ENCODE results near the gene MCC. TPM values are rescaled to one million over a fixed set of nuclear protein-coding genes. Genes with fewer than 3 reads are reported as not detected.

The MCC gene
- total RNA-seq, 1 experiment from 2014 or later = 7.6 TPM

DNA sequence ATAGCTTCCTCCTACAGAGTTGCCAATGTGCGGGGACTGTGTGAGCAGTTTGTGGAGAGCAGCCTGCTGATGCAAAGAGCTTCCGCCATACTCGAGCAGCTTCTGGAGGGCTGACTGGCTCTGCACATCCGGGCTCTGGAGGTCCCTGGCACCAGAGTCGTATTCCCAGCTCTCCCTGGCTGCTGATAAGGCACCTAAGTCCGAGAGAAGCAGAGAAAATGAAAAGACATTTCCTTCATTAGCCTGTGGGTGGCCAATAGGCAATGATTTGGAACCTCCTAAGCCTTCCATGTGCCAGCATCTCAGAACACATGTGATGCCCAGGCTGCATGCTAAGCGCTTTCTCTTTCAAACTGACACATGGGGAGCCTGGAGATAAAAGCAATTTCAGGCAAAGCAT is 147.7 kb downstream of the MCC start:
- Histone ChIP-seq H2BK5ac (ENCODE audit: insufficient read length, low read length) (no peak overlapping the region), H2AFZ (ENCODE audit: low read length) (no peak overlapping the region)
- H3K4me1 Mint-ChIP-seq = peaks cover 0 to 2% of the 10 kb centered on the region in 2 experiments; a peak in 1 of 4 replicates

More for the DNA sequence above, 147.7 kb downstream of the MCC start:
- no peak overlapping the region for H2BK120ac ChIP-seq (ENCODE audit: low read depth, low read length, poor library complexity, severe bottlenecking)
- H2AK5ac ChIP-seq (ENCODE audit: insufficient read length, low read length) = no peak overlapping the region
- H3K27me3 ChIP-seq (ENCODE audit: insufficient read depth, low read length) = no peaks in the 10 kb centered on the region
- no peak overlapping the region for H4K8ac ChIP-seq (replicated peaks; ENCODE audit: insufficient read length, low read depth, low read length)
- no peaks in the 10 kb centered on the region for H3K23me2 ChIP-seq (ENCODE audit: insufficient read length, low read depth, low read length, poor library complexity, severe bottlenecking)
- no peaks in the 10 kb centered on the region for H3K79me2 ChIP-seq (ENCODE audit: insufficient read depth, low read length)
- no peak overlapping the region for H4K5ac ChIP-seq (ENCODE audit: insufficient read length, low read depth, low read length)
- no peaks in the 10 kb centered on the region for H3K9me3 ChIP-seq (ENCODE audit: control insufficient read depth, low read depth, low read length)
- no peak overlapping the region for H3K27ac Mint-ChIP-seq
- H3K14ac ChIP-seq (ENCODE audit: insufficient read depth, low read length) = no peak overlapping the region; the same call in 1 of the 2 replicates
- TF ChIP-seq, protein P1, sequence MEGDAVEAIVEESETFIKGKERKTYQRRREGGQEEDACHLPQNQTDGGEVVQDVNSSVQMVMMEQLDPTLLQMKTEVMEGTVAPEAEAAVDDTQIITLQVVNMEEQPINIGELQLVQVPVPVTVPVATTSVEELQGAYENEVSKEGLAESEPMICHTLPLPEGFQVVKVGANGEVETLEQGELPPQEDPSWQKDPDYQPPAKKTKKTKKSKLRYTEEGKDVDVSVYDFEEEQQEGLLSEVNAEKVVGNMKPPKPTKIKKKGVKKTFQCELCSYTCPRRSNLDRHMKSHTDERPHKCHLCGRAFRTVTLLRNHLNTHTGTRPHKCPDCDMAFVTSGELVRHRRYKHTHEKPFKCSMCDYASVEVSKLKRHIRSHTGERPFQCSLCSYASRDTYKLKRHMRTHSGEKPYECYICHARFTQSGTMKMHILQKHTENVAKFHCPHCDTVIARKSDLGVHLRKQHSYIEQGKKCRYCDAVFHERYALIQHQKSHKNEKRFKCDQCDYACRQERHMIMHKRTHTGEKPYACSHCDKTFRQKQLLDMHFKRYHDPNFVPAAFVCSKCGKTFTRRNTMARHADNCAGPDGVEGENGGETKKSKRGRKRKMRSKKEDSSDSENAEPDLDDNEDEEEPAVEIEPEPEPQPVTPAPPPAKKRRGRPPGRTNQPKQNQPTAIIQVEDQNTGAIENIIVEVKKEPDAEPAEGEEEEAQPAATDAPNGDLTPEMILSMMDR (conservative IDR thresholded peaks at IDR 0.05) = peak; percentile 28; the same call in 1 of the 3 replicates
- H3K9me3 Mint-ChIP-seq = no peaks in the 10 kb centered on the region
- WGBS (ENCODE audit: extremely low coverage, insufficient read length, low lambda C conversion rate) = no CpG with 5 or more reads among the region's 7 CpGs
- no peak overlapping the region for H3K9ac ChIP-seq (ENCODE audit: extremely low read depth, insufficient read length, low read length)
- no peak overlapping the region for H2BK15ac ChIP-seq (ENCODE audit: low read depth, low read length)
- no peaks in the 10 kb centered on the region for H3K36me3 Mint-ChIP-seq (ENCODE audit: insufficient read depth in 1 of 3, low read depth in 3 of 3)
- no peak overlapping the region for H3K23ac ChIP-seq (ENCODE audit: insufficient read length, low read depth, low read length)
- no peak overlapping the region for H3K4me2 ChIP-seq (ENCODE audit: insufficient read depth, insufficient read length, low read length)
- H3T11ph ChIP-seq (ENCODE audit: low read length) = no peak overlapping the region
- H3K4ac ChIP-seq (ENCODE audit: low read depth, low read length) = no peak overlapping the region
- H4K91ac ChIP-seq (ENCODE audit: insufficient read length, low read depth, low read length) = no peak overlapping the region
- no peaks in the 10 kb centered on the region for H3K79me1 ChIP-seq (ENCODE audit: insufficient read depth, low read depth, low read length, poor library complexity, severe bottlenecking)
- no peak overlapping the region for H3K27ac ChIP-seq (ENCODE audit: insufficient read length, low read depth, low read length)
- no peak overlapping the region for H3K56ac ChIP-seq (ENCODE audit: insufficient read length, low read depth, low read length)
- no peak overlapping the region for H3K18ac ChIP-seq (ENCODE audit: insufficient read length, low read depth, low read length)
- no peaks in the 10 kb centered on the region for H3K4me1 ChIP-seq (ENCODE audit: insufficient read depth, low read length)
- no peak for DNase-seq
- no peak overlapping the region for H3K4me3 Mint-ChIP-seq
- no peak overlapping the region for H2BK20ac ChIP-seq (ENCODE audit: low read depth, low read length, poor library complexity, severe bottlenecking)
- H4K20me1 ChIP-seq (ENCODE audit: control insufficient read depth, insufficient read depth, insufficient read length) = no peaks in the 10 kb centered on the region
- H3K27me3 Mint-ChIP-seq (ENCODE audit: low read depth) = no peaks in the 10 kb centered on the region; the same call in 1 of the 2 replicates
- H2BK12ac ChIP-seq (ENCODE audit: insufficient read length, low read depth, low read length) = no peak overlapping the region

Measured in H9 (cell line).